H1 (cell line): ENCODE results near the gene EIF2S2. TPM values are rescaled to one million over a fixed set of nuclear protein-coding genes. Genes with fewer than 3 reads are reported as not detected.

ENCODE experiments used
- ASH2L ChIP-seq: fragments of 200-600, 300-600 bp; sonication (generic); IDR thresholded peaks from one replicate; pipeline ENCODE4 v1.7.1; 2017; ENCODE audit warnings: low read length
- BCL11A ChIP-seq, 2 experiments: IDR thresholded peaks; one replicate each; pipeline ENCODE4 v1.6.1; 2011; ENCODE audit warnings: low read depth in 2 of 2, low read length in 2 of 2, mild to moderate bottlenecking in 2 of 2
- EGR1 ChIP-seq: IDR thresholded peaks from 2 replicates; pipeline ENCODE4 v1.6.1; 2011; ENCODE audit warnings: low read depth, low read length, borderline replicate concordance
- GABPA ChIP-seq: IDR thresholded peaks from 2 replicates; pipeline ENCODE4 v1.6.1; 2011; ENCODE audit warnings: mild to moderate bottlenecking, low read length, moderate library complexity, borderline replicate concordance; ENCODE audit not compliant: insufficient read depth
- KDM5A ChIP-seq: fragments of 200-600 bp; IDR thresholded peaks from 2 replicates; pipeline ENCODE4 v1.7.1; 2012; ENCODE audit warnings: mild to moderate bottlenecking, low read length, inconsistent platforms, mixed read lengths
- NRF1 ChIP-seq: IDR thresholded peaks from 2 replicates; pipeline ENCODE4 v1.6.1; 2011; ENCODE audit warnings: mild to moderate bottlenecking, low read depth, low read length, improper control_type of control experiment
- ZNF274 ChIP-seq: IDR thresholded peaks from 2 replicates; pipeline ENCODE4 v1.7.0; 2012; ENCODE audit warnings: low read length, borderline replicate concordance; ENCODE audit errors: extremely low read depth
- polyA plus RNA-seq, 7 experiments: library from polyadenylated mRNA; depleted of rRNA in 3 of 7; stranded (reverse) in 5 of 7; unstranded in 2 of 7; fragments of >200 nt in 5 of 7; fragments of 200-250 nt in 2 of 7; gene quantifications; 1 replicate in 5 of 7; 2 replicates in 1 of 7; 4 replicates in 1 of 7; pipeline versions ENCODE4 v1.2.1 to v1.2.3, GENCODE V29; 2011 to 2013; ENCODE audit warnings: missing spikeins in 2 of 7, mixed read lengths in 2 of 7
- total RNA-seq: library from RNA; stranded (reverse); fragmentation: NEBNext Ultra II Directional; extraction: Animal tissue kit (Norgen Biotek cat#: 25700); gene quantifications from 2 replicates; pipeline ENCODE4 v1.2.1, GENCODE V29; 2021

The EIF2S2 gene
- total and polyA plus RNA-seq, 2 of the 8 experiments (the other 6 are each of a cell fraction or from before 2014, with no cell fraction given): 59.5 to 142 TPM

GRCh38 chr20:34070079-34070439 lies 42.0 kb downstream of the EIF2S2 start (continued):
- TF ChIP-seq GABPA (no peak), KDM5A (no peak), ZNF274 (no peak), EGR1 (no peak), ASH2L (no peak), BCL11A (IDR thresholded peaks at IDR 0.05; ENCODE audit: low read depth in 2 of 2, low read length in 2 of 2) (no peak), NRF1 (no peak)
